Measurements from ENCODE around the gene LHX6.

DNA sequence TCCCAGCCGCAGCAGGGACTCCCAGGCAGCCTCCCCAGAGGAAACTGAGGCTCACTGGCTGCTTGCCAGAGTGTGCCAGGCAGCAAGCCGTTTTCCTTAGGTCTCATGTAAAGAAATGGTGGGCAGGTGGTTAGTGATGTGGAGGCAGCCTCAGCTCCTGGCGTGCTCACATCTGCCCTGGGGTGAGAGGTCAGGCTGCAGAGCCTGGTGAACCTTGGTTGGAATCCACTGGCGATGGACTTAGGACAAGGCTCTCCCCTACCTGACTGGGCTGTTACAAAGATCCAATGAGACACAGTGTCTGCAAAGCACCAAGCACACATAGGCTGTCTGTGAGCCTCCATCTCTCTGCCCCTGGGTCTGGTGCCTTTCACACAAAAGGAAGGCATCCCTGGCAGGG is 30.9 kb downstream of the LHX6 start:
- TF ChIP-seq POLR2AphosphoS5 (IDR thresholded peaks at IDR 0.05) (no peak), POLR2A (IDR thresholded peaks at IDR 0.05) (no peak), EP300 (IDR thresholded peaks at IDR 0.05) (no peak)
- TF ChIP-seq, protein P1, sequence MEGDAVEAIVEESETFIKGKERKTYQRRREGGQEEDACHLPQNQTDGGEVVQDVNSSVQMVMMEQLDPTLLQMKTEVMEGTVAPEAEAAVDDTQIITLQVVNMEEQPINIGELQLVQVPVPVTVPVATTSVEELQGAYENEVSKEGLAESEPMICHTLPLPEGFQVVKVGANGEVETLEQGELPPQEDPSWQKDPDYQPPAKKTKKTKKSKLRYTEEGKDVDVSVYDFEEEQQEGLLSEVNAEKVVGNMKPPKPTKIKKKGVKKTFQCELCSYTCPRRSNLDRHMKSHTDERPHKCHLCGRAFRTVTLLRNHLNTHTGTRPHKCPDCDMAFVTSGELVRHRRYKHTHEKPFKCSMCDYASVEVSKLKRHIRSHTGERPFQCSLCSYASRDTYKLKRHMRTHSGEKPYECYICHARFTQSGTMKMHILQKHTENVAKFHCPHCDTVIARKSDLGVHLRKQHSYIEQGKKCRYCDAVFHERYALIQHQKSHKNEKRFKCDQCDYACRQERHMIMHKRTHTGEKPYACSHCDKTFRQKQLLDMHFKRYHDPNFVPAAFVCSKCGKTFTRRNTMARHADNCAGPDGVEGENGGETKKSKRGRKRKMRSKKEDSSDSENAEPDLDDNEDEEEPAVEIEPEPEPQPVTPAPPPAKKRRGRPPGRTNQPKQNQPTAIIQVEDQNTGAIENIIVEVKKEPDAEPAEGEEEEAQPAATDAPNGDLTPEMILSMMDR (IDR thresholded peaks at IDR 0.05), result no peak
